ENCODE measurements around the gene SLC5A1.
"Not testable (repeated sequence)": the region's sequence is repeated elsewhere in the genome, so short reads cannot be mapped to it uniquely, and the experiment has no call there.

Gene SLC5A1

DNA sequence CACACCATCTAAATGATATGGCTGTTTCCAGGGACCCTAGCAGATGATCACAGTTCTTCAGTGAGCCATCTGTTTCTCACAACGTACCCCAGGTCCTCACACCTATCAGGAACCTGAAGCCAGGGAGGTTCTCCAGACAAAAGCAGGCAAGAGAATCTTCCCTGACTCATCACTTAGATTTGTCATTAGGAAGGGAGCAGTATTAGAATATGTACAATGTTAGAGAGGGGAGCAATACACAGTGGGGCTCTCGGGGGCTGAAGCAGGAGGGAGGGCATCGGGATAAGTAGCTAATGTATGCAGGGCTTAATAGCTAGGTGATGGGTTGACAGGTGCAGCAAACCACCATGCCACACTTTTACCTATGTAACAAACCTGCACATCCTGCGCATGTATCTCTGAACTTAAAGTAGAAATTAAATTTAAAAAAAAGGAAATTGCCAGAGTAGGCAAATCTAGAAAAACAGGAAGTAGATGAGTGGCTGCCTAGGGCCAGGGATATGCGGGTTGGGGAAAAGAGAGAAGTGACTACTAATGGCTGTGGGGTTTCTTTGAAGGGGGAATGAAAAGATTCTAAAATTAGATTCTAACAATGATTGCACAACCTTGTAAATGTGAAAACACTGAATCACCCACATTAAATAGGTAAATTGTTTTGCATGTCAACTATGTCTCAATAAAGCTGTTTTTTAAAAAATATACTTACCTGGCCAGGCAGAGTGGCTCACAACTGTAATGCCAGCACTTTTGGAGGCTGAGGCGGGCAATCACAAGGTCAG is 101.6 kb downstream of the SLC5A1 start:
- no peak for DNase-seq (ENCODE audit: low read depth in 2 of 2)

GRCh38 chr22:32147128-32147527 is 104.1 kb downstream of the SLC5A1 start:
- DNase-seq (ENCODE audit: low read depth in 2 of 2) = not testable (repeated sequence)

DNA sequence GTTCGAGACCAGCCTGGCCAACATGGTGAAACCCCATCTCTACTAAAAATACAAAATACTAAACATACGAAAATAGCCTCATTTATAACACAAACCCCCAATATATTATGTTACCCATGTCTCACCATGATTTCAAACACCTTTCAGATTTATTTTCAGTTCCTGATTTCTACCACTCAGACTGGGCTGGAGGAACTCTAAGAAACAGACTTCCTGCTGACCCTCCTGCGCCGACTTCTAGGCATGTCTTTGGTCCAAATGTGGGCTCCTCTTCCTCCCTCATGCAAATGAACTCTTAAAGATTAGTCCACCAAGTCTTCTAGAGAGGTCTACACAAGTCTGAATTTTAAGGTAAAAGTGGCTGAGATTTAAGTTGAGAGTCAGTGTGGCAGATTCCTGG is 105.3 kb downstream of the SLC5A1 start:
- DNase-seq (ENCODE audit: low read depth in 2 of 2) = not testable (repeated sequence)

DNA sequence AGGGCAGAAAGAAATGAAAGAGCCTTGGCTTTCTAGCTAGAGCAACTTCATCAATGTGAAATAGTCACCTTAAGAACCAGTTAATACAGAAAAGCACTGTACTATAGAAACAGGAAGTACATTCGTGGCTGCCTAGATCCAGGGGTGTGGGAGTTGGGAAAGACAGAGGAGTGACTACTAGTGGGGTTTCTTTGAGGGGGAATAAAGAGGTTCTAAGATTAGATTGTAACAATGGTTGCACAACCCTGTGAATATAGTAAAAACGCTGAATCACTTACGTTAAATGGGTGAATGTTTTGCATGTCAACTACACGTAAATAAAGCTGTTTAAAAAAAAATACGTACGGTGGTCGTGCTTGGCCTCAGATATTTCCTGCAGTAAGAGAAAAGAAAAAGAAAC is 107.6 kb downstream of the SLC5A1 start:
- DNase-seq (ENCODE audit: low read depth in 2 of 2) = not testable (repeated sequence)

- not testable (repeated sequence) for DNase-seq (ENCODE audit: low read depth in 2 of 2)
Observed at GRCh38 chr22:32151641-32152040, 108.6 kb downstream of the SLC5A1 start.

DNA sequence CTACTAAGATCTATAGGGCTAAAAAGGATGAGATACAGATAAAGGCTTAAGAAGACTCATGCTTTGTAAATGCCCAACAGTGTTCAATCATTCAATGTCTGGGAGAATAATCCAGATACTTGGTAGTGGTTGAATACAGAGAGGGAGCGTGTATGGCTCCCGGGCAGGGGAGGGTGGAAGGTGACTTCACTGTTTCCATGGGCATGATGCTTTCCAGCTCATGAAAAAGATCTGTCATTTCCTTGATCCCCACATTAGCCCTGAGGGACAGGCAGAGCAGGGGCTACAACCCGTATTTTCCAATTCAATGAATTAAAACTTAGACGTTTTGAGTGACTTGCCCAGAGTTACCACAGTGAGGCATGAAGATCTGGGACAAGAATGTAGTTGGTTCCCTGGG is 111.7 kb downstream of the SLC5A1 start:
- DNase-seq (ENCODE audit: low read depth in 2 of 2) = not testable (repeated sequence)

DNA sequence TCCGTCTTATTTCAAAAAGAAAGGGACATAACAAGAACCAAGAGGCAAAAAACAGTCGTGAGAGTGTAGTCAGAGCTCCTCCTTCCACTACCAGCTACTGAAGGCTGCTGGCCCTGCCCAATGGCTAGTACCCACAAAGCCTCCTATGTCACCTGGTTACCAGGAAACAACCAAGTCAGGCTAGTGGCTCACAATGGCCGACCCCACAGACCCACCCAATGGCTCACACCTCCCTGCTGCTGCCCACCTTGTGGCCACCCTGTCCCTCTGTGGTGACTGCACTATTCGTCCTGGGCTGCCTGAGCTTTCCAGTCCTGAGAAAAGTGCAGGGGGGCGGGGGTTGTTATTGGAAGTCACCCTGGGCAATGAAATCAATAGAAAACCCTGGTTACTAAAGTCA is 114.6 kb downstream of the SLC5A1 start:
- DNase-seq (ENCODE audit: low read depth in 2 of 2) = not testable (repeated sequence)

- no peak for DNase-seq (ENCODE audit: low read depth in 2 of 2)
Observed at GRCh38 chr22:32158712-32159533, 115.9 kb downstream of the SLC5A1 start, which contains the start of gene C22orf42. C22orf42 (minus strand) TSS chr22:32159303; CDS start chr22:32159215, 88 bp downstream.

- not testable (repeated sequence) for DNase-seq (ENCODE audit: low read depth in 2 of 2)
Observed at GRCh38 chr22:32160411-32160810, 117.3 kb downstream of the SLC5A1 start.
